Measurements from ENCODE around the gene SPZ1. TPM values are rescaled to one million over a fixed set of nuclear protein-coding genes. Genes with fewer than 3 reads are reported as not detected.
"Not testable (repeated sequence)": the region's sequence is repeated elsewhere in the genome, so short reads cannot be mapped to it uniquely, and the experiment has no call there.

The SPZ1 gene, protein sequence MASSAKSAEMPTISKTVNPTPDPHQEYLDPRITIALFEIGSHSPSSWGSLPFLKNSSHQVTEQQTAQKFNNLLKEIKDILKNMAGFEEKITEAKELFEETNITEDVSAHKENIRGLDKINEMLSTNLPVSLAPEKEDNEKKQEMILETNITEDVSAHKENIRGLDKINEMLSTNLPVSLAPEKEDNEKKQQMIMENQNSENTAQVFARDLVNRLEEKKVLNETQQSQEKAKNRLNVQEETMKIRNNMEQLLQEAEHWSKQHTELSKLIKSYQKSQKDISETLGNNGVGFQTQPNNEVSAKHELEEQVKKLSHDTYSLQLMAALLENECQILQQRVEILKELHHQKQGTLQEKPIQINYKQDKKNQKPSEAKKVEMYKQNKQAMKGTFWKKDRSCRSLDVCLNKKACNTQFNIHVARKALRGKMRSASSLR
- not detected in 2 replicates for total RNA-seq
- total RNA-seq (2013): not detected
- polyA plus RNA-seq: not detected in 2 replicates
- polyA minus RNA-seq: not detected in 2 replicates

DNA sequence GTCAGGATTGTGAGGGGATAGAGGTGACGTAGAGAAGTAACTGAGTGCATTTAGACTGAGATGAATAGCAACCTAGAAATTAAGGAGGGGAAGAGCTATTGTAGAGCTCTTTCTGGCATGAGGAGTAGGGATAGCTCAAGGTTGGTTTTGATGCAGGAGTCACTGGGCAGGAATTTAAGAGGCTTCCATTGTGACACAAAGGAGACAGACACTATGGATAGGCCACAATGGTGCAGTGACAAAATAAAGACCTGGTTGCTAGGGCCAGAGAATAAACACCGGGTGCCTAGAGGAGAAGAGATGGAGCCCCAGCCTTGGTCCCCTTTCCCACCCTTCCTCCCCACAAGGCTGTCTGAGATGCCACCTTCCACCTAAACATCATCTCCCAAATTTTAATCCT is at the start of gene SPZ1:
SPZ1 (plus strand) TSS at position 301 of the 400 bp plus-strand sequence. CDS start 214 bp downstream, outside the sequence.
- intact Hi-C loops (cut with micrococcal nuclease): no loop called here

DNA sequence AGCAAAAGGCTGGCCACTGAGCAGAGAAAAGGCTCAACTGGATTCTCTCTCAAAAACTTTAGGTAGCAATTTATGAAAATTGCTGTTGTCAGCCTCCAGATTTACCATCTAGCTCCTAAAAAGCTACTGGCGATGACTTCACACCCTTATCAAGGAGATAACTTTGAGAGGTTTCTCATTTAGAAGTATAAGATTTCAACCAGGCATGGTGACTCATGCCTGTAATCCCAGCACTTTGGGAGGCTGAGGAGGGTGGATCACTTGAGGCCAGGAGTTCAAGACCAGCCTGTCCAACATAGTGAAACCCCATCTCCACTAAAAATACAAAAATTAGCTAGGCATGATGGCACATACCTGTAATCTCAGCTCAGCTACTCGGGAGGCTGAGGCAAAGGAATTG is 49.3 kb upstream of the SPZ1 start:
- DNase-seq; H3K27ac ChIP-seq (ENCODE audit: low read length in 2 of 2); H3K9me3 ChIP-seq (ENCODE audit: control extremely low read depth in 1 of 3, control insufficient read depth in 2 of 3, insufficient read depth in 1 of 3, low read length in 2 of 3); ATAC-seq (ENCODE audit: low read depth); H3K9ac ChIP-seq (ENCODE audit: low read length); H3K4me1 Mint-ChIP-seq; H3K79me2 ChIP-seq (ENCODE audit: control insufficient read depth, insufficient read depth, low read length); H3K27ac Mint-ChIP-seq; H3K4me1 ChIP-seq (ENCODE audit: control insufficient read depth in 2 of 2, insufficient read depth in 2 of 2, low read length in 2 of 2); H4K20me1 ChIP-seq (ENCODE audit: control insufficient read depth, insufficient read depth, low read length, poor library complexity, severe bottlenecking); H3K9me3 Mint-ChIP-seq (ENCODE audit: insufficient read depth); H3K4me3 ChIP-seq (ENCODE audit: control extremely low read depth in 1 of 5, extremely low read depth in 1 of 5, insufficient read depth in 1 of 5, low read depth in 2 of 5, low read length in 4 of 5); POLR2A ChIA-PET; H3K4me2 ChIP-seq (replicated peaks; ENCODE audit: low read depth, low read length, poor library complexity, severe bottlenecking); H3K4me3 Mint-ChIP-seq; H3K36me3 ChIP-seq (replicated peaks in 1 of 2; ENCODE audit: control extremely low read depth in 1 of 2, control insufficient read depth in 1 of 2, extremely low read depth in 1 of 2, insufficient read depth in 2 of 2, low read length in 1 of 2); intact Hi-C loops (cut with micrococcal nuclease); H3K27me3 Mint-ChIP-seq; H3K27me3 ChIP-seq (replicated peaks in 1 of 4; ENCODE audit: control extremely low read depth in 1 of 4, control insufficient read depth in 3 of 4, insufficient read depth in 4 of 4, low read length in 3 of 4): not testable (repeated sequence)
- CTCF ChIA-PET: interaction anchor here (0.6 kb wide), 1 partner anchor 171 kb away, joined by 3 read pairs; no protein-coding TSS in a partner anchor
- H2AFZ ChIP-seq (ENCODE audit: insufficient read depth, low read depth, low read length, poor library complexity, severe bottlenecking): peak overlapping the region; percentile 9
- WGBS (ENCODE audit: insufficient coverage): 100% methylated on average over 1 of the region's 2 CpGs

More for the DNA sequence above, at the start of gene SPZ1:
- ATAC-seq (ENCODE audit: low read depth) (no peak), DNase-seq (no peak)
- no peak within 1 kb of the TSS for H3K4me3 ChIP-seq (ENCODE audit: control extremely low read depth in 1 of 5, extremely low read depth in 1 of 5, insufficient read depth in 1 of 5, low read depth in 2 of 5, low read length in 4 of 5)
- TF ChIP-seq EZH2 (IDR thresholded peaks at IDR 0.05; ENCODE audit: borderline replicate concordance, insufficient read depth, low read depth, low read length, poor library complexity, severe bottlenecking): no peak
- TF ChIP-seq, protein P1, sequence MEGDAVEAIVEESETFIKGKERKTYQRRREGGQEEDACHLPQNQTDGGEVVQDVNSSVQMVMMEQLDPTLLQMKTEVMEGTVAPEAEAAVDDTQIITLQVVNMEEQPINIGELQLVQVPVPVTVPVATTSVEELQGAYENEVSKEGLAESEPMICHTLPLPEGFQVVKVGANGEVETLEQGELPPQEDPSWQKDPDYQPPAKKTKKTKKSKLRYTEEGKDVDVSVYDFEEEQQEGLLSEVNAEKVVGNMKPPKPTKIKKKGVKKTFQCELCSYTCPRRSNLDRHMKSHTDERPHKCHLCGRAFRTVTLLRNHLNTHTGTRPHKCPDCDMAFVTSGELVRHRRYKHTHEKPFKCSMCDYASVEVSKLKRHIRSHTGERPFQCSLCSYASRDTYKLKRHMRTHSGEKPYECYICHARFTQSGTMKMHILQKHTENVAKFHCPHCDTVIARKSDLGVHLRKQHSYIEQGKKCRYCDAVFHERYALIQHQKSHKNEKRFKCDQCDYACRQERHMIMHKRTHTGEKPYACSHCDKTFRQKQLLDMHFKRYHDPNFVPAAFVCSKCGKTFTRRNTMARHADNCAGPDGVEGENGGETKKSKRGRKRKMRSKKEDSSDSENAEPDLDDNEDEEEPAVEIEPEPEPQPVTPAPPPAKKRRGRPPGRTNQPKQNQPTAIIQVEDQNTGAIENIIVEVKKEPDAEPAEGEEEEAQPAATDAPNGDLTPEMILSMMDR (IDR thresholded peaks at IDR 0.05): no peak
- POLR2A ChIA-PET: no interaction called here
- H4K20me1 ChIP-seq (ENCODE audit: control insufficient read depth, insufficient read depth, low read length, poor library complexity, severe bottlenecking): no peaks in the 10 kb centered on the region
- CTCF ChIA-PET: interaction anchor here (2.8 kb wide), 1 partner anchor 11 kb away, joined by 11 read pairs; no protein-coding TSS in a partner anchor
- no peak within 1 kb of the TSS for H2AFZ ChIP-seq (ENCODE audit: insufficient read depth, low read depth, low read length, poor library complexity, severe bottlenecking)
- H3K27me3 ChIP-seq (replicated peaks in 1 of 4; ENCODE audit: control extremely low read depth in 1 of 4, control insufficient read depth in 3 of 4, insufficient read depth in 4 of 4, low read length in 3 of 4): no peaks in the 10 kb centered on the region
- 70% methylated on average over 2 of the region's 2 CpGs for WGBS (ENCODE audit: insufficient coverage)
- Mint-ChIP-seq H3K27ac (no peak within 1 kb of the TSS), H3K4me1 (no peaks in the 10 kb centered on the region), H3K27me3 (peaks cover 27% of the 10 kb centered on the region), H3K4me3 (no peak within 1 kb of the TSS), H3K9me3 (ENCODE audit: insufficient read depth) (no peaks in the 10 kb centered on the region)
- H3K9me3 ChIP-seq (ENCODE audit: control extremely low read depth in 1 of 3, control insufficient read depth in 2 of 3, insufficient read depth in 1 of 3, low read length in 2 of 3): peaks cover 0 to 3% (median 0%) of the 10 kb centered on the region in 3 donors
- no peak within 1 kb of the TSS for H3K4me2 ChIP-seq (replicated peaks; ENCODE audit: low read depth, low read length, poor library complexity, severe bottlenecking)
- H3K27ac ChIP-seq (ENCODE audit: low read length in 2 of 2): no peak within 1 kb of the TSS
- no peaks in the 10 kb centered on the region for H3K4me1 ChIP-seq (ENCODE audit: control insufficient read depth in 2 of 2, insufficient read depth in 2 of 2, low read length in 2 of 2)
- H3K9ac ChIP-seq (ENCODE audit: low read length): no peak within 1 kb of the TSS
- H3K79me2 ChIP-seq (ENCODE audit: control insufficient read depth, insufficient read depth, low read length): no peaks in the 10 kb centered on the region
- no peaks in the 10 kb centered on the region for H3K36me3 ChIP-seq (replicated peaks in 1 of 2; ENCODE audit: control extremely low read depth in 1 of 2, control insufficient read depth in 1 of 2, extremely low read depth in 1 of 2, insufficient read depth in 2 of 2, low read length in 1 of 2)

Measured in B cell (primary cell).